DMS79 (cell line): Measurements from ENCODE around the gene HAND2.

Source experiments
- DNase-seq: peaks from one replicate; lab custom pipeline; 2025; lab: John Stamatoyannopoulos, UW

HAND2 gene

DNA sequence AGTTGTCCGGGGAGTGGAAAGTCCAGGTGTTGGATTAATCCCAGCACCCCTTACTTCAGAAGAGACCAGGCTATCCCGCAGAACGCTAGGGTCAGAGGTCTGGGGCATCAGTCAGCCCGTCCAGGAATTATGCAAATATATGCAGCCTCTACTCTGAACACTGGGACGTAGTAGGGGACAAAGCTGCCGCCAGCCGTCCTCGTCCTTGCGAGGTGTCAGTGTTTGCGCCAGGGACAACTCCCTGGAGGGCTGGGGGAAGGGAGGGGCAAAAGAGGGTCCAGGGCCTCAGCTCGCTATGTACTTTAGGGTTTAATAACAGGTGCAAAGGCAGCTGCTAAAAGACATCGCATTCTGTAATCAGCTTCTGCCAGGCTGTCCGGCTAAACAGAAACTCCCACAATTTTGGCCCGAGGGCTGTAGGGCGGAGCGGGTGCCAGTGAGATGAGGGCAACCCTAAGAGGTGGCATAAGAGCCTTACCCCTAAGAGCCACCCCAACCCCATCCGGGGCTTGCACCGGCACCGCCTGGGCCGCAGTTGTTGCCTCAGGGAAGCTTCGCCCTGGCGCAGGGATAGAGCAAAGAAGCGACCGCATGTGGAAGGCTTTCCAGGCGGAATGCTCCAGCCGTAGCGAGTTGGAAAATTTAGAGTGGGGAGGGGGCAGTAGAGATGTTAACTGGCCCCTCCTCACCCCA is 8.4 kb downstream of the HAND2 start:
- DNase-seq: no peak

DNA sequence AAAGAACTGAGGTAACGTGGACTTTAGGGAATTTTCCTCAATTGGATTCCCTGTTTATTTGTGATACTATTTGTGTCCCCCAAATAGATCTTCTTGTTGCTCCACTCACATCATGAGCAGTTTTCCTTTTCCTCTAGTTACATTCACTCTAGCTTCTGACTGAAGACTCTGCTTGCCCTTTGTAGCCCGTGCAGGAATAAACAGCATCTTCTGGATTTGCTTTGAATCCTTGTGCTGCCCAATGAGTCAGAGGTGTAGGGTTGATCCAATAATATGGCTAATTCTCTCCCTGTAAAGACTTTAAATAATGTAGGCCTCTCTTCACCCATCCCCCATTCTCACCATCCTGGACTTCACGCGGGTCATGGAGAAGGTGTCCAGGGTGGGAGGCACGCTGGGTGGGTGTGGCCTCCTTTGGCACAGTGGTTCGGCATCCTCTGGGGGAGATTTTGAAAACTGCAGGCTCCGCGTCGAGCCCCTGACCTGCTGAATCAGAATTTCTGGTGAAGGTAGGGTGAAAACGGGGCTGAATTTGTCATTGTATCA is 9.0 kb downstream of the HAND2 start:
- DNase-seq: no peak

DNA sequence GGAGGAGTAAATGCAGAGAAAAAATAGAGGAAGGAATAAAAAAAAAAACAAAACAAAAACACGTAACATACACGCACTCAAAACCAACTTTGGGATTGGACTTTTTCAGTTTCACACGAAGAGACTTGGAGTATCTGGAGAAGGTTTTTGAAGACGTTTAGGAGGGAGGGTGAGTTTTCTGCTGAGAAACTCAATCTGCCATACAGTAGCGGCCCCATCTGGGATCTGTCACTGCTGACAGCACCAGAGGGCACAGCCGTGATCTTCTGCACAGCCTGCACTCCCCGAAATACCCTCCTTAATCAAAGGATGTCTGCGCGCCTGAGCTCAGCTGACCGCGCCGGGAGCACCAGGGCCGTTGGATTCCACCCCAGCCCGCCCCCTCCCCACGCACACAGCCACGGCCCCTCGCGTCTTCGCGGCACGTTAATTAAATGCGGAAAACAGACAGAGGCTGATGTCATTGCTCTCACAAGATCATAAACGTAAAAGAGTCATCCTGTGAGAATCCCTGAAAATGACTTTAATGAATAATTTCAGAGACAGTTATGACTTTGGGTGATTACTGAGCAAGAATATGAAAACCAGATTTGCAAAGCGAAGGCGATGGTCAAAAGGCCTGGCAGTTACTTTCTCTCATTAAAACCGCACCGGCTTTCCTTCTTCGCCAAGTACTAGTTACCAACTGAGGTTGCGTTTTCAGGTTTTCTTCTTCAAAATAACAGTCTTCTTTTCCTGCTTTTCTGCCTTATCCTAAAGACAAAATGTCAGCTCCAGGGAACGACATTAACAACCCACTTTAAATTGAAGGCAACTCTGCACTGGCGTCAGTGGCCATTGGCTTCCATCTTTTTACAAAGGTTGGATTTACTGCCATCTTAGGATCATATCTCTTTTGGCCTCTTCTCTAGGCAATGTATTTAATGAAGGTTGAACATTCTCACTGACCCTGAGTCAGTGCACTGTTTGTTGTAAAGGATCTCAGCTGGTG is 10.6 kb downstream of the HAND2 start:
- DNase-seq: no peak

DNA sequence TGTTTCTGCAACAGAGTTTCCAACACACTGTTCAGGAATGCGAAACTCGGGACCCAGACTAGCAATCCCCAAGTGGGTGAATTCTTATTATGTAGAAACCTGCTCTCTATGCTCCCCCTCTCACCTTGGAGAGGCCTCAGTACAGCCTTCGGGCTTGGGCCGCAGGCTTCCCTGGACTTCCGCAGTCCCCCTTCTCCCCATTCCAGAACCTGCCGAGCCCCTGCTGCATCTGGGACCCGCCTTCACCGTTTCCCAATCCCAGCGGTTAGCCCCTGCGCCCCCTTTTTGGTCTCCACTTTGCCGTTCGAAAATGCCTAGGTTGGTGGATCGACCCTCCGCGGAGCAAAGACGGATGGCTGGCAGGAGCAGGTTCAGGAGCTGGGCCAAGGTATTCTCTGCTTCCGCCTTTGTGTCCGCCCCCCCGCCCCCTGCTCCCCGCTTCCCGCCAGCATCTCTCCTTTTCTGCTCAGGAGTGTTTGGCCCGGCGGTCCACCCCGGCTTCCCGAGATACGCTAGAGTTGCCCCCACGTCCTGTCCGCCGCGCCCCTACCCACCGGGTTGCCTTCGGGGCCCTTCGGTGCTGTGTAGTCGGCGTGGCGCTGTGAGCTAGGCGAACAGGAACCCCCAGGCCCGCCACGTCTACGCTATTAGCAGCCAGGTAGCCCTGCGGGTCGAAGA is 11.5 kb downstream of the HAND2 start:
- DNase-seq: no peak

DNA sequence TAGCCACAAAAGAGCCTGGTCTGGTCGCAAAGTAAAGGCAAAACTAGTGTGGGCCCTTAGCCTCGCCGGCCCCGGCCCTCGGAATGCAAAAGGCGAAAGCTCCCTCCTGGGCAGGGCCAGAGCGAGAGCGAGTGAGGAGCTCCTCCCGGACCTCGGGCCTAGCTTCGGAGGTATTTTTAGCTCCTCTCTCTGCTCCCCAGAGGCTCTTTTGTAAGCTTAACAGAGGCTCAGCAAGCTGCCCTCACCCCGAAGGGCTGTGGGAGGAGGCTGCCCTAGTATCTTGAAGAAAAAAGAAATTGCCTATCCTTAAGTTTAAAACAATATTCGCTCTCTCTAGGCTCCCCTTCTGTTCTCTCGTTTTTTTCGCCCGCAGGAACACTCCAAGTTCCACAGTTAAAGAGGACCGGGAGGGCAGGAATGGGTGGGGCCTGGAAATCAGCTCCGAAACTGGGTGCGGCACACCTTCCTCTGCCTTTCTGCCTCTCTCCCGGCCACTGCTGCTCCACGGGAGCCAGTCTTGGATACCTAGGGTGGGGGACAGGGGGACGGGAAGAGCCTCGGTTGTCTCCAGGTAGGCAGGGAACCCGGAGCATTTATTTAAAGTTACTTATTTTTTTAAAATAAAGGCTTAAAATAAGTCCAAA is 12.1 kb downstream of the HAND2 start:
- no peak for DNase-seq

DNA sequence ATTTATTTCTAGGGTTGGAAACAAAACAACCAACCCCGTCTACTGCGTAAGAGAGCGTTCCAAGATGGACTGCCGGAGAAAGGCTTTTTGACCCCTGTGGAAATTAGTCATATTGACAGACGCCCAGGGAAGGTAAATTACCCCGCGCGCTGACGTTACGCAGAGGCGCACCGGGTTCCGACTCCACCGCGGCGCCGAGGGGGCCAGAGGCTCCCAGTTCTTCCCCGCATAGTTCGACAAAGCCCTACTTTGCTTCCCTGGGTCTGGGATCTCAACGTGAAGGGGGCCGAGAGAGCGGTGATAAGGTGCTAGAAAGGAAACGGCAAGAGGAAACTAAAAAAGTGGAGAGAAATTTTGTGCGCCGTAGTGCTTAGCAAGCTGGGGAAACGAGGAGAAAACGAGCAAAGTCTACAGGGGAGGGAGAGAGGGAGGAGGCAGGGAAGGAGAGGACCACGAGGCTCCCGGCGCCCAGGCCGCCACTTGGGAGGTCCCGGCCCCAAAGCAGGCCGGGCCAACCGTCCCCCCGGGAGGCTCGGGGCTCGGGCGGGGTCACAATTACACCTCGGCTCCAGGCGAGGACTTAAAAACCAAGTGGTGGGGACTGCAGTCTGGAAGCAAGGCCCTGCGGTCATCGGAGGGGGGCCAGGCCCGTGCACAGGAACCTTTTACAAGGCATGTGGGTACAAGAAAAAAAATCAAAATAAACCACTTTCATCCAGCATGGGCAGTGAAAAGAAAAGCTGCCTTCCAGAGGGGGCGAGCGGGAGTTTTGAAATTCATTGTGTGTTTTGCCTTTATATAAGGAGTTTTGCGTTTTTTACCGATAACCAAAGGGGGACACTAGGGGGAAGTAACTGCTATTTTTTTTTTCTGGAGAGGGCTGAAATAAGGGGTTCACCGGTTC is 13.2 kb downstream of the HAND2 start:
- no peak for DNase-seq

DNA sequence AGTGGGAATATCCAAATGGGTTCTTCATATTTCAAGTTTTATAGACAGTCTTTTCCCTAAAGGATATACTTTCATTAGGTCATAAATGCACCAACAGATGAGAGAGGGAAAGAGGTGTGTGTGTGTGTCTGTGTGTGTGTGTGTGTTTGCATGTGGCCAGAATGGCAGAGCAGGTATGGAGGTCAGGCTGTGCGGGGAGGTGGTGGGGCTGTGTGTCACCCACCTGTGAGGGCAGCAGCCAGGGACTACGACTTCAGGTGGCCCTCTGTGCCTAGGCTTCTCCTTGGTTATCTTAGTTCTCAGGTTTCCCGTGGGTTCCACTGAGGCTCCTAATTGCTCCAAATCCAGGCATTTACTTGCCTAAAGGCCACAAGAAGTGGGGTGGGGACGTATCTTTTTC is 14.6 kb downstream of the HAND2 start:
- DNase-seq: no peak

DNA sequence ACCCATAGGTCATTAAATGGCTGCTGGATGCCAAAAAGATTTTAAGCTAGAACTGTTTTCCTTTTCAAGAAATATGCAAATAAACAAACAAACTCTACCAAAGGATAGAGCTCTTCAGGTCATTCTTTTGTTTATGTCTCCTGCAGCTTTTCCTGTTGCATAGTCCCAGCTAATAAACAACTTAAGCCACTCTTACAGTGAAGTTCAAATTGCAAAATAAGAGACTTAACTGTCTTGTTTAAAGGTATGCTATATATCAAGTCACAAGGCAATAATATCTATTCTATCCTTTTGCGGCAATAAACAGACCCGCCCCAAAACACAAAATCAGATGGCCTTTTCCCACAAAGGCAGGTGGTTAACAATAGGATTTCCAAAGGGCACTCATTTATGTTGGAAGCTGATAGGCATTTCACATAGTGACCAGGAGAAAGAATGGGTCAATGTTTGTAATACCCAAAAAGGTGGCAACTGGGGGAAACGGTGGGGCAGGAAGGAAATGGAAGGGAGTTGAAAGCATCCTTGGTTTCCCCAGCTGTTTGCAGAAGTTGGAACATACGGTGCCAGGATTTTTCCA is 15.3 kb downstream of the HAND2 start:
- no peak for DNase-seq

DNA sequence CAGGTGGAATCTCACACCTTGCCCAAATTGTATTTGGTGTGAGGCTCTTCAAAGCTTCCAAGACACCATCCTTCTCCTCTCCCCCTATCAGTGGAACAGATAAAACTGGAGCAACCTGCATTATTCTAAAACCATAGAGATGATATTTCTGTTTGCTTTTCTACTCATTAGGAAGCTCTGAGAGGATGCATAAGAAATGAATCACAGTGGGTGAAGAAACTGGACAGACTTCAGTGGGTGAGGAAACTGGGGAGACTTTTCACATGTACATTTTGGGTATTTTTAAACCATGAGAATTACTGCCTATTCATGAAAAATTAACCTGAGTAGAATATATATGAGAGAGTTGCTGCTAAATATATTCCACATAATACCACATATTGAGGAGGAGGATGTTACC is 16.4 kb downstream of the HAND2 start:
- no peak for DNase-seq

DNA sequence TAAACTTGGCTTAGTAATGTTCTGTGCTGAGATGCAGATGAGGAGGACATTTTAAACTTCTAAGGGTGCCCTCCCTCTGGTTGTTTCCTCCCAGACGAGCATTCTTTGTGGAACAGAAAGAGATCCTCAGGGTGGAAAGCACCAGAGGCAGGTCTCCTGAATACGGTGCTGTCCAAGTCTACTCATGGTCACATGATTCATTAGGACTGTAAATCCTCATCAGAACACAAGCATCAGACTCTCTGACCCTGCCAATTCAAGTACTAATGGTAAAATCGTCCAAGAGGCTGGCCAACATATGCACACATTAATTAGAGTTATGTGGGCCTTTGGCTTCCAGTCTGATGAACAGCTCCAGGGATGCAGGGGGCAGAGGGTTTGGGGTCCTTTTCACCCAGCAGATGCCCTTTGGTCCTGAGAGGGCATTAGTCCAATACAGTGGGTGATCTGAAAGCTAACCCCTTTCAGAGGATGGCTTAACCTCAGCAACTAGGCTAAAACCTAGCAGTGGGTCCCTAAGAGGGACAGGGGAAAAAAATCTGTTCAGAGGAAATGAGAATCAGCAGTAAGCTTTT is 18.2 kb downstream of the HAND2 start:
- no peak for DNase-seq

DNA sequence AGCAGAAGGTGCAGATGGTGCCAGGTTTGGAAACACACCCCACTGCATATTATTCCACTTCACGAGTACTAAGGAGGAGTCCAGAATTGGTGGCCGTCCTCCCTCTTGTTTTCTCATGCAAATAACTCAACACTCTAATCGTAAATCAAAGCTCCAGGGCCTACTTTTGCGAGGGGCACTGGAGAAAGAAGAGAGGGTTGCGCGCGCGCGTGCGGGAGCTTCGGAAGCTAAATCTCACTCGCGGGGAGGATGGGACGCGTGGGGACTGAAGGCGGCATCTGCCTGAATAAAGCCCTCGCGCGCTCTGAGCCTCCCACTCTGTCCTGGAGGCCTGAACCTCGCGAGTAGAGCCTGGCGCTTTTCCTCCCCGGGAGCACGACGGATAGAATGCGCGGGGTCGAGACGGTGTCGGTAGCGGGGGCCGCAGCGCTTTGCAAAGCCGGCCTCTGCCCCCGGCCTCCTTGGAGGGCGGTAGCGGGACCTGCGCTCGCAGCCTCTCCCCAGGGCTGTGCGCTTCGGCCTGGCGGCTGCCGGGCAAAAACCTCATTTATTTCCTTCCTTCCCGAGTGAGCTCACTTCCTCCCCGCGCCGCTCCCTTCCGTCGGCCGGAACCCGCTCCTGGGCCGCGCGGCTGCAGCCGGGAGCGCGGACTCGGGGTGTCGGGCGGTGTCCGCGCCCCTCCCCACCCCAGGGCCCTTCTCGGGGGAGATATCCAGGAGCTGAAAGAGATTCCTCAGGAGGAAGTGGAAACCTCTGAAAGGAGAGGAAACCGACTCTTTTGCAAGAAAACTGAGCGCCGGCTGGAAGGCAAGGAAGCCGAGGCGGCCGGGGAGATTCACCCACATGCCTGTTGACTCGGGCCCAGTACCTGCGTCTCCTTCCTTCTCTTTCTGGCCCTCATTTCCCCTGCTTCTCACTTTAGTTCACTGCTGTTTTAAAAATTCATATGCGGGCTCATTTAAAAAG is 20.7 kb downstream of the HAND2 start:
- no peak for DNase-seq

DNA sequence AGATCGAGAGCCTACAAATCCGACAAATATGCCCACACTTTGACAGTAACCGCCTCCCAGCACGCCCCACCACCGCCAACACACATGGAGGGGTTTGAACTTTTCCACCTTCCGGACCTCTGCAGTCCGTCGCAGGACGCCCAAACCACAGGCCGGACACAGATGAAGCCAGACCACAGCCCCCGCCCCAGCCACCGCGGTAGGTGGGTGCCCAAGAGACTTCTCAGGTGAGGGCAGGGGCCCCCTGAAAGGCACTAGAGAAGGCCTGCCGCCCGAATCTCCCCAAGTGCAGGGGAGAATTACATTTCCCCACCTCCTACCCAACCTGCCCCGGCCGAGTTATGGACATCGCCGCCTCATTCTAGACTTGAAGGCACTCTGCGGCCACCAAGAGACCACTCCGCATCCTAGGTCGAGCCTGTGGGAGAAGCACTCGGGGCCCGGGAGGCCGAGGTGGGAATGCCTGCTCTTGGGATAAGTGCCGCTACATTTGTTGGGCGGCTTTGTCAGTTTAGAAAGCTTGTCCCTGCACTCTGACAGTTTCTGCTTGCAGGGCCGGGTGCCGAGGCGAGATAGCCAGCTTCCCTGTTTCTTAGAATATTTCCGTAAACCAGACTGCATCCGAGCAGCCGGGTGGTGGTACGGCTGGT is 21.5 kb downstream of the HAND2 start:
- no peak for DNase-seq

DNA sequence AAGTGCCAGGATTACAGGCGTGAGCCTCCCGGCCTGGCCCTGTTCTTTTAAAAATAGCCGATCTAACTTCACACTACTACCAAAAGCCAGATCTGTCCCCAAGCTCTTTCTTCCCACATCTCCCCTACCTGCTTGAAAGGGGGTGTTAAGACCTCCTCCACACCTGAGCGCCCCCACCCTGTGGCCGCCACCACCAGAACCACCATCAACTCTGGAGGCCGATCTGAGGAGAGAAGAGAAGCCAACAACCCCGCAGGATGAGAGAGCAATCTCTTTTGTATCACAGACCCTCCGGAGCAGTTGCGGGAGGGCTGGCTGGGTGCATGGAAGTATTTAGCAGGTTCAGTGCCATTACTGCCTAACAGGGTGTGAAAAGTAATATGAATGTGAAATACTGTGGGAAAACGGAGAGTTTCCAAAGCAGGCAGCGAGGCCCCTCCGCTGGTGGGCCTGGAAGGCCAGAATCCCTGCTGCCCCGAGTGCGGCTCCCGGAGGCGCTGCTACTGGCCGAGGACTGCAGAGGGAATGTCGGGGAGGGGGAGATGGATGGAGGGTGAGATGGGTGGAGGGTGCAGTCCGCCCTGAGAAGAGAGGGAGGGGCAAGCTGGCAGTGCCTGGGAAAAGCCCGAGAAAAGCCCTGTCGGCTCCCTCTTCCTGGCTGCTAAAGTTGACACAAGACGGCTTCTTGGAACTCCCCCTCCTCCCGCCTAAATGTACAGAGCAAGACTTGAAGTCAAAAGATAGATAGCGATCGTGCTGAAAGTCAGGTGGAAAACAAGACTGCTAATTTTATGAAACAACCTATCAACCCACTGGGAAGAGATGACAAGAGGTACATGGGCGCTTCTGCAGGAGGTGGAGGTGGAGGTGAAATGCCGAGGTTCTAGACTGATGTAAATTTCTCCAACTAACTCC is 22.3 kb downstream of the HAND2 start:
- no peak for DNase-seq

DNA sequence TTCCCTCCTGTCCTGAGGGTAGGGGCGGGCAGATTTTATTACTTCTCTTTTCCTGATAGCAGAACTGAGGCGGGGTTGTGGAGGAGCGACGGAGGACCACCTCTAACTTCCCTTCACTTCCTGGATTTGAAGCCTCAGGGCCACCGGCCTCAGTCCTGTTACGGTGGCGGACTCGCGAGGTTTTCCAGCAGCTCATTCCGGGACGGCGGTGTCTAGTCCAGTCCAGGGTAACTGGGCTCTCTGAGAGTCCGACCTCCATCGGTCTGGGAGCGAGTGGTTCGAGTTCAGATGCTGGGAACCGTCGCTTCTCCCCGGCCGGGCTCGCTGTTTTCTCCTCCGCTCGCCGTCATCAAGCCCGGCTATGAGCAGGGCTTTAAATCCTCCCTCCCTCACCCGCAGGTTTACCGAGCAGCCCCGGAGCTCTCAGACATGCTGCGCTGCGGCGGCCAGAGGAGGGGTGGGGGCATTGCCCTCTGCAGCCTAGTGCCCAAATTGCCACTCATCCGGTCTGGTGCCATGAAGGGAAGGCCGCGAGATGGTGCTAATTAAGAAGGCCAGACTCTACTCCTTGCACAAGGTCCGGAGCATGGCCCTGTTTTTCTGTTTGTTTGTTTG is 23.3 kb downstream of the HAND2 start:
- DNase-seq: no peak

DNA sequence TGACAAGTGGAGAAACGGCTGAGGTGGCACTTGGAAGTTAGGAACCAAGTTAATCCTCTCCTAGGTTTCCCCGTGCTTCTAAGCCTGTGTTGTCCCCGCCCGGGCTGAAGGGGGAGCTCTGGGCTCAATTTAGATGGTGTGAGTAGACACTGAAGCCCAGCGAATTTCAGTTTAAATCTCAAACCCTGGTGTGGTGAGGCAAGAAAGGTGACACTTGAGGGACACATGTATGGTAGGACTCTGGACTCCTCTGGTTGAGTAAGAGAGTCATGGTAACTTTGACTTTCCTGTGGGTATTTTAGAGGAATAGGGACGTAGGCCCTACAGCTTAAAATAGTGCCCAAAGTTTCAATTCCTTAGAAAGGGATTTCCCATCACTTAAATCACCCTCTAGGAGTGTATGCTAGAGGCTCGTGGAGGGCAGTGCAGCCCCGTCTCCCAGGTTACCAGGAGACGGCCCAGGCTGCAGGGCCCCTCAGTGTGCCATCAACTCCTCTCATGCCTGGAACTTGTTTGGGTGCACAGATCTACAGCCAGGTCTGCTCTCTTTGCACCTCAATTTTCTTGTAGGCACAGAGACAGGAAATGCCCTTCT is 24.0 kb downstream of the HAND2 start:
- no peak for DNase-seq

DNA sequence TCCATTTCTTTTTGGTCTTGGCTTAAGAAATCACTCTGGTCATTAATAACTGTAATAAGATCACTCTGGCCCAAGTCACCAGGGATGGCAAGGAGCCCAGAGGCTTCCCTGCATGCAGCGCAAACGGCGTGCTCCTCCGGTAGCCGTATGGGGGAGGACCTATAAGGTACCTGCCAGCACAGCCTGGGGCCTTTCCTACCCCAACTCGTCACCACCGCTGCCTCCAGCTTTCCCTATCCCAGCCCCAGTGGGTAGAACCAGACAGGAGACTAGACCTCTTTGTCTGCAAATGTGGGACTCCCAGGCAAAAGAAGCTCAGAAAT is 25.9 kb downstream of the HAND2 start:
- no peak for DNase-seq
